GM21526 (cell line): ENCODE measurements around the gene JMJD4.
"Not testable (repeated sequence)": the region's sequence is repeated elsewhere in the genome, so short reads cannot be mapped to it uniquely, and the experiment has no call there.

ENCODE experiments used
- ATAC-seq: cut with Tn5 transposase; IDR thresholded peaks from one replicate; pipeline ENCODE4 v1.9.1; 2021; ENCODE audit warnings: moderate library complexity; ENCODE audit not compliant: unreplicated experiment, low FRiP score

Gene JMJD4

DNA sequence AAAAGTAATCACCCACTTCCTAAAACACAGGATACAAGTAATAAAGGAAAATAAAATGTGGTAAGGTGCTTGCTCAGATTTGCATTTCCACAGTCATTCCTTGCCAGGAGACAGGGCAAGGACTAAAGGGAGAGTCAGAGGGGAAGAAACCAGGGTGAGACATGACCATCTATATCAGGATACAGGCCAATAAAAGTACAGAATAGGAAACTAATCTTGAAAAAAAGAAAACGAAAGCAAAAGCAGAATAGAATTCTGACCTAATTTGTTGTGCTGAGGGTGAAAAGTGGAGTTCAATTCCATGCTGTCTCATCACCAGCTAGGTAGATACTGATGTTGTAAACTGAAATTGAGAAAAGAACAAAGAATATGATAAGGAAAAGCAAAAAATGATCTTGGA, 27.3 kb downstream of the JMJD4 start:
- no peak for ATAC-seq

DNA sequence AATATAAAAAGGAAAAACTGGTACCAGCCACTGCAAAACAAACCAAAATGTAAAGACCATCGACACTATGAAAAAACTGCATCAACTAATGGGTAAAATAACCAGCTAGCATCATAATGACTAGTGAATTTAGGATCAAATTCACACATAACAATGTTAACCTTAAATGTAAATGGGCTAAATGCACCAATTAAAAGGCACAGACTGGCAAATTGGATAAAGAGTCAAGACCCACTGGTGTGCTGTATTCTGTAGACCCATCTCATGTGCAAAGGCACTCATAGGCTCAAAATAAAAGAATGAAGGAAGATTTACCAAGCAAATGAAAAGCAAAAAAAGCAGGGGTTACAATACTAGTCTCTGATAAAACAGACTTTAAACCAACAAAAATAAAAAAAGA, 33.5 kb downstream of the JMJD4 start:
- not testable (repeated sequence) for ATAC-seq

DNA sequence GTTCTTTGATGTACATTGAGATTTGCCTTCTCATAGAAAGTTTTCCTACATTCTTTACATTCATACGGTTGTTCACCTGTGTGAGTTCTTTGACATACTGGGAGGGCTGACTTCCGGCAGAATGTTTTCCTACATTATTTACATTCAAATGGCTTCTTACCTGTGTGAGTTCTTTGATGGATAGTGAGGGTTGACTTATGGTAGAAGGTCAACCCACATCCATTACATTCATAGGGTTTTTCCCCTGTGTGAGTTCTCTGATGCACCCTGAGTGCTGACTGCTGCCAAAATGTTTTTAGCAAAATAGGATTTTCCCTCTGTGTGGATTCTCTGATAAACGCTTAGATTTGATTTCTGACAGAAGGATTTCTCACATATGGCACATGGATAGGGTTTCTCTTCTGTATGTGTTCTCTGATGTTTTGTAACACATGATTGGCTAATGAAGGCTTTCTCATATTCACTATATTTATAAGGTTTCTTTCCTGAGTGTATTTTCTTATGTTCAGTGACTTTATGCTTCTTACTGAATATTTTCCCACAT, 37.7 kb downstream of the JMJD4 start:
- ATAC-seq: no peak

DNA sequence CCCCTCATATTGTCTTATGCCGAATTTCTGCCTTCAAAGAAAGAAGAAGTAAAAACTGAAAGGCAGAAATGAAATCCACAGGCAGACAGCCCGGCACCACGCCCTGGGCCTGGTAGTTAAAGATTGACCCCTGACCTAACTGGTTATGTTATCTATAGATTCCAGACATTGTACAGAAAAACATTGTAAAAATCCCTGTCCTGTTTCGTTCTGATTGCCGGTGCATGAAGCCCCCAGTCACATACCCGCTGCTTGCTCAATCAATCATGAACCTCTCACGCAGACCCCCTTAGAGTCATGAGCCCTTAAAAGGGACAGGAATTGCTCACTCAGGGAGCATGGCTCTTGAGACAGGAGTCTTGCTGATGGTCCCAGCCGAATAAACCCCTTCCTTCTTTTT, 49.3 kb downstream of the JMJD4 start:
- ATAC-seq: no peak
